Heart right ventricle (tissue), 16 donors: Measurements from ENCODE around the gene NAPB. TPM values are rescaled to one million over a fixed set of nuclear protein-coding genes. Genes with fewer than 3 reads are reported as not detected.

Source experiments
- ATAC-seq, 8 donors: fragments of 200-7000 bp; cut with Tn5 transposase; one replicate each; pipeline ENCODE4 v1.9.1; 2020; ENCODE audit warnings: mild to moderate bottlenecking in 8 of 8, moderate library complexity in 8 of 8, moderate number of reproducible peaks in 1 of 8
- DNase-seq, 2 donors: peaks; one replicate each; pipeline ENCODE4 v3.0.0-alpha.2; 2020
- H3K27ac ChIP-seq, 10 donors: fragments of 200-600 bp; sonication (generic) in 2 of 10; one replicate each; pipeline versions ENCODE4 v1.5.0 to v1.8.0; 2020 to 2022; ENCODE audit warnings: mild to moderate bottlenecking in 3 of 10
- H3K27me3 ChIP-seq, 7 donors: fragments of 200-600 bp; one replicate each; pipeline ENCODE4 v1.8.0; 2021 to 2022; ENCODE audit warnings: mild to moderate bottlenecking in 2 of 7
- H3K36me3 ChIP-seq, 9 donors: fragments of 200-600 bp; sonication (generic) in 1 of 9; one replicate each; pipeline versions ENCODE4 v1.5.0 to v1.8.0; 2020 to 2022; ENCODE audit warnings: mild to moderate bottlenecking in 2 of 9
- H3K4me1 ChIP-seq, 9 donors: fragments of 200-600 bp; sonication (generic) in 1 of 9; one replicate each; pipeline versions ENCODE4 v1.5.0 to v1.8.0; 2020 to 2022; ENCODE audit warnings: mild to moderate bottlenecking in 4 of 9
- H3K4me3 ChIP-seq, 10 donors: fragments of 200-600 bp; sonication (generic) in 2 of 10; one replicate each; pipeline versions ENCODE4 v1.5.0 to v1.8.0; 2020 to 2022; ENCODE audit warnings: mild to moderate bottlenecking in 7 of 10, moderate library complexity in 2 of 10
- H3K9me3 ChIP-seq, 11 donors: fragments of 200-600 bp in 10 of 11; sonication (generic) in 2 of 11; one replicate each; pipeline versions ENCODE4 v1.5.0 to v1.8.0; 2013 to 2022; ENCODE audit warnings: mild to moderate bottlenecking in 2 of 11, control low read depth in 1 of 11, moderate library complexity in 1 of 11
- CTCF ChIP-seq, 9 donors: fragments of 200-600 bp; sonication (generic) in 2 of 9; IDR thresholded peaks; one replicate each; pipeline versions ENCODE4 v1.5.0 to v1.8.0; 2021 to 2022; ENCODE audit warnings: antibody characterized with exemption in 9 of 9, mild to moderate bottlenecking in 5 of 9, moderate library complexity in 1 of 9
- WGBS, 2 donors: extraction: QIAGEN DNeasy Blood & Tissue Kit; methylation state at CpG; one replicate each; pipeline ENCODE4 v1.1.7; 2013; ENCODE audit warnings: inconsistent platforms in 1 of 2; 5-methylcytosine and 5-hydroxymethylcytosine counted together
- intact Hi-C, 10 donors: fragments of 100-400 bp; cut with DNase I; formaldehyde crosslinking; loops; one replicate each; pipeline versions ENCODE4 v1.11.1 to v1.14.2; 2022
- polyA plus RNA-seq, 2 donors: library from polyadenylated mRNA; stranded (reverse); fragments of 200-250 nt; gene quantifications; one replicate each; pipeline ENCODE4 v1.2.3, GENCODE V29; 2013
- total RNA-seq, 10 donors: library from RNA; stranded (reverse); fragmentation: NEBNext Ultra II Directional in 3 of 10; extraction: Animal tissue kit (Norgen Biotek cat#: 25700) in 3 of 10; gene quantifications; one replicate each; pipeline versions ENCODE4 v1.2.1 to v1.2.4, GENCODE V29; 2021 to 2023
- donor health status: Arrhythmogenic right ventricular cardiomyopathy.
- donor health status: ischemic (EF 13 %, LVEDD 7.1; RV severe dilation, severe dysfunction).
- donor health status: healthy with polysubstance abuse.
- donor health status: DM: no; HTN: yes; CAD: no.
- donor health status: DM: no; HTN: no; CAD: no.
- donor health status: ischemic (EF 25% LVEDD 6.9; RV normal size, moderate dysfunction).
- donor health status: ischemic (EF 25% LVEDD 5.7; RV mildly dilated, moderate dysfunction).
- donor health status: healthy.
- donor health status: DM: yes; HTN: yes; CAD: no.
- donor health status: Ischemic cardiomyopathy.
- donor health status: ischemic (EF 35%, LVEDD 5.7; RV mildly dilated, moderate dysfunction).
- donor health status: nonischemic (EF 11% LVEDD 7.7; RV severe dilation, severe dysfunction).
- donor health status: DM: yes; HTN: yes; CAD: no.
- donor health status: PGD.
- donor health status: ischemic (EF 29% LVEDD 5.4; RV normal size, mild dysfunction).
- donor health status: nonischemic (EF 23%, LVEDD 6.1; RV moderate dilation, normal function).

NAPB gene
- total and polyA plus RNA-seq, 12 donors, result 2.1 to 7.2 (median 5.9) TPM

GRCh38 chr20:23367770-23368169 lies 53.5 kb downstream of the NAPB start:
- intact Hi-C loops, result loop anchor here in 6 of 10 donors (5.0 to 10.0 kb wide), 5 partner anchors 40 to 267 kb away; partner anchors contain the start of genes CST3 (in 2 of the 6) and CST9 (in 1 of the 6)
- Histone ChIP-seq H3K36me3 (peaks cover 0 to 87% (median 46%) of the 10 kb centered on the region in 9 donors), H3K4me1 (peaks cover 6 to 74% (median 43%) of the 10 kb centered on the region in 9 donors)

GRCh38 chr20:23366384-23366783 lies 54.9 kb downstream of the NAPB start:
- 10 to 31% methylated on average over 1 of the region's 1 CpG for WGBS, 2 donors
- intact Hi-C loops, result loop anchor here in 6 of 10 donors (5.0 to 10.0 kb wide), 5 partner anchors 41 to 268 kb away; partner anchors contain the start of genes CST3 (in 2 of the 6) and CST9 (in 1 of the 6)
- H3K36me3 ChIP-seq, result peaks cover 0 to 73% (median 35%) of the 10 kb centered on the region in 9 donors
- DNase-seq (no peak), ATAC-seq (no peak)
- peak overlapping the region in 2 of 10 donors; percentile 43 to 75 for H3K27ac ChIP-seq
- no peaks in the 10 kb centered on the region for H3K27me3 ChIP-seq
- no peak overlapping the region for H3K4me3 ChIP-seq
- no peaks in the 10 kb centered on the region for H3K9me3 ChIP-seq
- H3K4me1 ChIP-seq, result peaks cover 6 to 70% (median 44%) of the 10 kb centered on the region in 9 donors
- TF ChIP-seq CTCF (IDR thresholded peaks at IDR 0.05), result no peak

More at GRCh38 chr20:23367770-23368169, 53.5 kb downstream of the NAPB start:
- peak overlapping the region in 1 of 10 donors; percentile 15 for H3K27ac ChIP-seq
- TF ChIP-seq CTCF (IDR thresholded peaks at IDR 0.05), result no peak
- no peaks in the 10 kb centered on the region for H3K9me3 ChIP-seq
- no peak overlapping the region for H3K4me3 ChIP-seq
- ATAC-seq, result no peak
- H3K27me3 ChIP-seq, result no peaks in the 10 kb centered on the region
- no peak for DNase-seq

GRCh38 chr20:23365390-23366165 lies 55.7 kb downstream of the NAPB start:
- Histone ChIP-seq H3K4me3 (no peak overlapping the region), H3K4me1 (peaks cover 11 to 74% (median 50%) of the 10 kb centered on the region in 9 donors), H3K27ac (peak overlapping the region in 2 of 10 donors; percentile 43 to 75), H3K36me3 (peaks cover 0 to 65% (median 26%) of the 10 kb centered on the region in 9 donors), H3K27me3 (no peaks in the 10 kb centered on the region), H3K9me3 (no peaks in the 10 kb centered on the region)
- WGBS, 2 donors, result 95% methylated on average over 63 to 65 of the region's 65 CpGs
- TF ChIP-seq CTCF (IDR thresholded peaks at IDR 0.05), result no peak
- DNase-seq (no peak), ATAC-seq (no peak)
- intact Hi-C loops, result loop anchor here in 6 of 10 donors (5.0 to 10.0 kb wide), 5 partner anchors 42 to 269 kb away; partner anchors contain the start of genes CST3 (in 2 of the 6) and CST9 (in 1 of the 6)

GRCh38 chr20:23363257-23363649 lies 58.0 kb downstream of the NAPB start:
- Histone ChIP-seq H3K36me3 (peaks cover 0 to 42% (median 12%) of the 10 kb centered on the region in 9 donors), H3K4me1 (peaks cover 11 to 87% (median 62%) of the 10 kb centered on the region in 9 donors), H3K27me3 (no peaks in the 10 kb centered on the region), H3K4me3 (peak overlapping the region in 9 of 10 donors; percentile 70 to 93 (median 88)), H3K9me3 (no peaks in the 10 kb centered on the region), H3K27ac (peak overlapping the region; percentile 85 to 100 (median 100))
- ATAC-seq (peak in 7 of 8 donors; percentile 8 to 55 (median 33)), DNase-seq (peak; percentile 68 to 76)
- intact Hi-C loops, result loop anchor here in 7 of 10 donors (5.0 to 10.0 kb wide), 5 partner anchors 52 to 272 kb away; partner anchors contain the start of genes NAPB (in 4 of the 7), CST3 (in 2 of the 7) and CST9 (in 1 of the 7)
- WGBS, 2 donors, result 50 to 66% methylated on average over 4 of the region's 4 CpGs
- TF ChIP-seq CTCF (IDR thresholded peaks at IDR 0.05), result no peak
